Spleen (tissue), 7 donors: ENCODE data around the gene TRMT1.

Source experiments
- POLR2A ChIP-seq, 3 donors: fragments of 450-650 bp; IDR thresholded peaks; one replicate each; pipeline ENCODE4 v1.5.1; 2017; ENCODE audit warnings: antibody characterized with exemption in 3 of 3, mild to moderate bottlenecking in 1 of 3
- TF ChIP-seq, protein P1 (sequence below), 11 experiments: fragments of 200-600 bp in 7 of 11; fragments of 450-650 bp in 4 of 11; sonication (generic) in 4 of 11; IDR thresholded peaks in 8 of 11; conservative IDR thresholded peaks in 3 of 11; 1 replicate in 7 of 11; 2 replicates in 4 of 11; pipeline versions ENCODE4 v1.4.0 to v1.8.0; 2016 to 2021; ENCODE audit warnings: antibody characterized with exemption in 11 of 11, inconsistent platforms in 4 of 11, mild to moderate bottlenecking in 1 of 11
- donor health status: DM: no; HTN: no; CAD: no; lungs with moderate emphysema.
- donor health status: DM: no; HTN: no; CAD: no.
- donor health status: DM: no; HTN: no; CAD: no.

DNA sequence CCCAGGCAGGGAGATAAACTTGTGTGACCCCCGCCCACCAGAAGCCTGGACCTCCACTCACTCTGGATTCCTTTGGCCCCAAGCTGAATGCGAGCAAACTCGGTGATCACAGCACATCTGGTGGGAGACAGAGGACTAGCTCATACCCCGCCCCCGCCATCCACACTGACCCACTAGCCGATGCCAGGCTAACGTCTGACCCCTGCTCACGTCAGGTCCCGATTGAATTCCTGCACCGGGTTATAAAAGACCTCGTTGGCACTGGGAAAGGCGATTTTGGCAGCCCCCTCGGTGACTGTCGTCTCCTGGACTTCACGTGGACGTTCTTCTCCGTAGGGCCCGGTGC, 631 bp downstream of the TRMT1 start:
- TF ChIP-seq POLR2A (IDR thresholded peaks at IDR 0.05) = no peak
- TF ChIP-seq, protein P1, sequence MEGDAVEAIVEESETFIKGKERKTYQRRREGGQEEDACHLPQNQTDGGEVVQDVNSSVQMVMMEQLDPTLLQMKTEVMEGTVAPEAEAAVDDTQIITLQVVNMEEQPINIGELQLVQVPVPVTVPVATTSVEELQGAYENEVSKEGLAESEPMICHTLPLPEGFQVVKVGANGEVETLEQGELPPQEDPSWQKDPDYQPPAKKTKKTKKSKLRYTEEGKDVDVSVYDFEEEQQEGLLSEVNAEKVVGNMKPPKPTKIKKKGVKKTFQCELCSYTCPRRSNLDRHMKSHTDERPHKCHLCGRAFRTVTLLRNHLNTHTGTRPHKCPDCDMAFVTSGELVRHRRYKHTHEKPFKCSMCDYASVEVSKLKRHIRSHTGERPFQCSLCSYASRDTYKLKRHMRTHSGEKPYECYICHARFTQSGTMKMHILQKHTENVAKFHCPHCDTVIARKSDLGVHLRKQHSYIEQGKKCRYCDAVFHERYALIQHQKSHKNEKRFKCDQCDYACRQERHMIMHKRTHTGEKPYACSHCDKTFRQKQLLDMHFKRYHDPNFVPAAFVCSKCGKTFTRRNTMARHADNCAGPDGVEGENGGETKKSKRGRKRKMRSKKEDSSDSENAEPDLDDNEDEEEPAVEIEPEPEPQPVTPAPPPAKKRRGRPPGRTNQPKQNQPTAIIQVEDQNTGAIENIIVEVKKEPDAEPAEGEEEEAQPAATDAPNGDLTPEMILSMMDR (IDR thresholded peaks at IDR 0.05 in 8 of 11, conservative IDR thresholded peaks at IDR 0.05 in 3 of 11) = no peak
